ENCODE results near the gene SLC24A4.

The SLC24A4 gene

DNA sequence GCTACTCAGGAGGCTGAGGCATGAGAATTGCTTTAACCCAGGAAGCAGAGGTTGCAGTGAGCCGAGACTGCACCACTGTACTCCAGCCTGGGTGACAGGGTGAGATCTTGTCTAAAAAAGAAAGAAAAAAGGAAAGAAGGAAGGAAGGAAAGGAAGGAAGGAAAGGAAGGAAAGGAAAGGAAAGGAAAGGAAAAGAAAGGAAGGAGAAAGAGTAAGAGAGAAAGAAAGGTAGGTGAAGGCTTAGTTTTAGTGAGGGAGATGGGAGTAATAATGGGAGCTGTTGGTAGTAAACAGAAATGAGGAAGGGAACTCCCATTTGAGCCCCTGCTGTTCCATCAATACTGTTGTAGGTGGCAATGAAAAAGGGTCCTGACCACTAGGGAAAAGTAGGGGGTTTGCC is 28.8 kb downstream of the SLC24A4 start:
- no peak overlapping the region for H3K4me3 ChIP-seq (ENCODE audit: low read length)
- TF ChIP-seq CTCF (conservative IDR thresholded peaks at IDR 0.05; ENCODE audit: low read length) = no peak
- no peak for DNase-seq (ENCODE audit: low read depth)

DNA sequence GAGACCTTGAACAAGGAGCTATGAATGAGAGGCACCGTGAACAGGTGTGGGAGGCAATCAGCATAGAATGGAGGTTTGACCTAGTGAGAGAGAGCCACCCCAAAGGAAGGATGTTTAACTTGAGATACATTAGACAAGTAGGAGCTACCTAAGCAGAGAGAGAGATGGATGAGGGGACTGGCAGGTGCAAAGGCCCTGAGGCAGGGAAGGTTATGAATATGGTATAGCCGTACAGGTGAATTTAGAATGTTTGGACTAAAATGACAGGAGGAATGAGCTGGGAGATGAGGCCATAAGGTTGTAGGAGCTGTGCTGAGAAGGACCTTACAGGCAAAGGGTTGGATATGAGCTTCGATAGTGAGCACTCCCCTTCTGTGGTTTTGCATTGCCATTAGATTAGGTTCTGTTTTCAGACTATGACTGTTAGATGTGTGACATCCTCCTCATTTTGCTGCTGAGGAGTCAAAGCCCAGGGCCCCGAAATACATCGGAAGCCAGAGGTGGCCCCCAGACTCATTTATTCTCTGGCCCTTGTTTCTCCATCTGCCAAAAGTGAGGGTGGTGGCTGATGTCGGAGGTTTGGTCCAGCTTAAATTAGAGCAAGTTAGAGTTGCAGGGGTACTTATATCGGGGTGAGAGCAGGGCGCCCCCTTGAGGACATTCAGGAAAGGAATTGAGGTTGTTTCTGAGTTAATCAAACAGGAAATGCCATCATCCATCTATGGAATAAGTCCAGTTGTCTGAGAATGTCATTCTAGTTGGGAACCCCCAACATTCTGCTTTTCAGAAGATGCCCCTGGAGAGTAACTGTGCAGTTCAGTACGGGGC is 29.4 kb downstream of the SLC24A4 start:
- H3K4me3 ChIP-seq (ENCODE audit: low read length) = no peak overlapping the region
- DNase-seq (ENCODE audit: low read depth) = peak; percentile 18

DNA sequence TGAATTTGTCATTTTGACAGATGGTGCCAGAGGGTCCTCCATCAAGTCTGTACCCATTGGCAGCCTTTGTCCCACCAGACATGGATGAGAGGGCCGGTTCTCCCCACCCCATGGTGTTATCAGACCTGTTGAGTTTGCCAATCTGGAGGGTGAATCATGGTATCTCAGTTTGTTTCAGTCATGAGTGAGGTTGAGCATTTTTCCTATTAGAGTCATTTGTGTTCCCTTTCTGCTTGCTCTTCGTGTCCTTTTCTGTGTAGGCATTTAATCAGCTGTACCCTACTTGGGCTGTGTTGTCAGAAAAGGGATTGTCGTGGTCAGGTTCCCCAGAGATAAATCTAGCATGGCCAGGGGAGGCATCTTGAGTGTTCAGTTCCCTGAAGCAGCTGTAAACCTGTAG is 30.5 kb downstream of the SLC24A4 start:
- TF ChIP-seq CTCF (conservative IDR thresholded peaks at IDR 0.05; ENCODE audit: low read length) = no peak
- H3K4me3 ChIP-seq (ENCODE audit: low read length) = no peak overlapping the region
- no peak for DNase-seq (ENCODE audit: low read depth)

More for the DNA sequence above, 29.4 kb downstream of the SLC24A4 start:
- TF ChIP-seq CTCF (conservative IDR thresholded peaks at IDR 0.05; ENCODE audit: low read length) = peak; percentile 23; the same call in 1 of the 2 replicates

- H3K4me3 ChIP-seq (ENCODE audit: low read length) = no peak overlapping the region
- DNase-seq (ENCODE audit: low read depth) = no peak
- no peak for TF ChIP-seq CTCF (conservative IDR thresholded peaks at IDR 0.05; ENCODE audit: low read length)
Observed at GRCh38 chr14:92356677-92357076, 33.7 kb downstream of the SLC24A4 start.

- DNase-seq (ENCODE audit: low read depth) = no peak
- TF ChIP-seq CTCF (conservative IDR thresholded peaks at IDR 0.05; ENCODE audit: low read length) = no peak
- H3K4me3 ChIP-seq (ENCODE audit: low read length) = no peak overlapping the region
Observed at GRCh38 chr14:92360651-92361370, 37.8 kb downstream of the SLC24A4 start.

DNA sequence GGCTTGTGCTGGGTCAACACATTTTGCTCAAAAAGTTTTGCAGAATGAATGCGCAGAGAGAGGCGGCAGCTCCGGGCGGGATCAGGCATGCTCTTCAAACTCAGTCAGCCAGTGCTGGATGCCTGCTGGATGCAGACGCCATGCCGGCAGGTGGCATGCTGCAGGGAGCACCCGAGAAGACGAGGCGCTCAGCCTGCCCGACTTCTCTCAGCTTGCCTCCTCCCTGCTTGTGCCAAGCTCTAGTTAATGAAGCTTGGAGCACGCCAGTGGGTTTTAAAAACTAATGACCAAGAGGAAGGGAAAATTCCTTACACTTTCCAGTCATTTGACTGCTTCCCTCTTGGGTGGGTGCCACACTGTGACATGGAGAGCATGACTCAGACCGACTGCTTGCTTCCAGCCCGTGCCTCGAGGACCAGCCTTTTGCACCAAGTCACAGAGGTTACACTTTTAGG is 39.8 kb downstream of the SLC24A4 start:
- H3K4me3 ChIP-seq (ENCODE audit: low read length) = no peak overlapping the region
- DNase-seq (ENCODE audit: low read depth) = peak; percentile 63
- no peak for TF ChIP-seq CTCF (conservative IDR thresholded peaks at IDR 0.05; ENCODE audit: low read length)
